Thyroid gland (tissue), 4 donors: ENCODE results near the gene PET100.

Source experiments
- POLR2A ChIP-seq, 2 donors: fragments of 450-650 bp; IDR thresholded peaks; one replicate each; pipeline ENCODE4 v1.6.1; 2017; ENCODE audit warnings: antibody characterized with exemption in 2 of 2, mild to moderate bottlenecking in 2 of 2, moderate library complexity in 1 of 2
- TF ChIP-seq, protein P1 (sequence below), 6 experiments: fragments of 200-600 bp in 3 of 6; fragments of 450-650 bp in 3 of 6; sonication (generic) in 3 of 6; IDR thresholded peaks; one replicate each; pipeline ENCODE4 v1.5.1; 2016 to 2019; ENCODE audit warnings: antibody characterized with exemption in 6 of 6, mild to moderate bottlenecking in 2 of 6, inconsistent platforms in 1 of 6, moderate library complexity in 1 of 6

DNA sequence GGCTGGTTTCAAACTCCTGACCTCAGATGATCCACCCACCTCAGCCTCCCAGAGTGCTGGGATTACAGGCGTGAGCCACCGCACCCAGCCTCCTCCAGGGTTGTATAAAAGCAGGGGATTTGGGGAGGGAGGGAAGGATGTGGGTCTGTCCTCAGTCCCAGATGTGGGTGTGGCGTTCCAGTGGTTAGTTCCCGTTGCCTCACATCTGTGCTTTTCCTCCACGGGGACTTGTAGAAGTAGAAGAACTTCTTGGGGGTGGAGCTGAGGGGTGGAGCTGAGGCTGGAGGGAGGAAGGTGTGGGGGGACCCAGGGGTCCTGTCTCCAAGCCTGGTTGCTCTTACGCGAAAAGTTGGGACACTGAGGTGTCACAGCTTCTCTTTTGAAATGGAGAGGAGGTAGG, 46.8 kb downstream of the PET100 start:
- TF ChIP-seq, protein P1, sequence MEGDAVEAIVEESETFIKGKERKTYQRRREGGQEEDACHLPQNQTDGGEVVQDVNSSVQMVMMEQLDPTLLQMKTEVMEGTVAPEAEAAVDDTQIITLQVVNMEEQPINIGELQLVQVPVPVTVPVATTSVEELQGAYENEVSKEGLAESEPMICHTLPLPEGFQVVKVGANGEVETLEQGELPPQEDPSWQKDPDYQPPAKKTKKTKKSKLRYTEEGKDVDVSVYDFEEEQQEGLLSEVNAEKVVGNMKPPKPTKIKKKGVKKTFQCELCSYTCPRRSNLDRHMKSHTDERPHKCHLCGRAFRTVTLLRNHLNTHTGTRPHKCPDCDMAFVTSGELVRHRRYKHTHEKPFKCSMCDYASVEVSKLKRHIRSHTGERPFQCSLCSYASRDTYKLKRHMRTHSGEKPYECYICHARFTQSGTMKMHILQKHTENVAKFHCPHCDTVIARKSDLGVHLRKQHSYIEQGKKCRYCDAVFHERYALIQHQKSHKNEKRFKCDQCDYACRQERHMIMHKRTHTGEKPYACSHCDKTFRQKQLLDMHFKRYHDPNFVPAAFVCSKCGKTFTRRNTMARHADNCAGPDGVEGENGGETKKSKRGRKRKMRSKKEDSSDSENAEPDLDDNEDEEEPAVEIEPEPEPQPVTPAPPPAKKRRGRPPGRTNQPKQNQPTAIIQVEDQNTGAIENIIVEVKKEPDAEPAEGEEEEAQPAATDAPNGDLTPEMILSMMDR (IDR thresholded peaks at IDR 0.05), result no peak
- no peak for TF ChIP-seq POLR2A (IDR thresholded peaks at IDR 0.05)
